Keratinocyte (primary cell): ENCODE measurements around the gene SYVN1. TPM values are rescaled to one million over a fixed set of nuclear protein-coding genes. Genes with fewer than 3 reads are reported as not detected.

Source experiments
- DNase-seq: peaks from one replicate; pipeline ENCODE4 v3.0.0-alpha.2; 2011; ENCODE audit warnings: low read depth, missing footprints, low spot score
- FAIRE-seq: peaks from 2 replicates; lab custom pipeline; 2011; peaks lifted over from hg19 to GRCh38; lab: Jason Lieb, UNC
- H2AFZ ChIP-seq: 2 replicates; pipeline ENCODE4 v1.6.0; 2012; ENCODE audit warnings: low read length, control low read depth, inconsistent platforms; ENCODE audit not compliant: control insufficient read depth
- H3K27ac ChIP-seq: 2 replicates; pipeline ENCODE4 v1.5.1; 2011; ENCODE audit warnings: low read length; ENCODE audit not compliant: control insufficient read depth, insufficient read depth
- H3K27me3 ChIP-seq: 3 replicates; pipeline ENCODE4 v1.6.0; 2011; ENCODE audit warnings: low read length; ENCODE audit not compliant: control insufficient read depth, insufficient read depth; ENCODE audit errors: extremely low read depth
- H3K36me3 ChIP-seq, 2 experiments: 2 replicates in 1 of 2; 3 replicates in 1 of 2; pipeline ENCODE4 v1.5.1; 2011; ENCODE audit warnings: low read length in 2 of 2, mild to moderate bottlenecking in 1 of 2; ENCODE audit not compliant: control insufficient read depth in 2 of 2, insufficient read depth in 2 of 2; ENCODE audit errors: extremely low read depth in 1 of 2
- H3K4me1 ChIP-seq: 3 replicates; pipeline ENCODE4 v1.5.1; 2011; ENCODE audit warnings: low read length; ENCODE audit not compliant: control insufficient read depth, insufficient read depth; ENCODE audit errors: extremely low read depth
- H3K4me2 ChIP-seq: 3 replicates; pipeline ENCODE4 v1.6.0; 2011; ENCODE audit warnings: low read depth, low read length; ENCODE audit not compliant: control insufficient read depth, insufficient read depth; ENCODE audit errors: extremely low read depth
- H3K4me3 ChIP-seq, 3 experiments: fragments of 200-600 bp in 1 of 3; sonication (generic) in 1 of 3; 2 replicates in 2 of 3; 3 replicates in 1 of 3; pipeline ENCODE4 v1.5.1; 2011 to 2016; ENCODE audit warnings: low read length in 3 of 3, mild to moderate bottlenecking in 3 of 3, control low read depth in 2 of 3, inconsistent platforms in 1 of 3, low read depth in 1 of 3, mixed read lengths in 1 of 3, mixed run types in 1 of 3, moderate library complexity in 1 of 3; ENCODE audit not compliant: control insufficient read depth in 2 of 3, insufficient read depth in 2 of 3; ENCODE audit errors: extremely low read depth in 1 of 3
- H3K79me2 ChIP-seq: 2 replicates; pipeline ENCODE4 v1.6.0; 2012; ENCODE audit warnings: low read length; ENCODE audit not compliant: control insufficient read depth, insufficient read depth
- H3K9ac ChIP-seq: 3 replicates; pipeline ENCODE4 v1.6.0; 2011; ENCODE audit warnings: low read length; ENCODE audit not compliant: control insufficient read depth, insufficient read depth; ENCODE audit errors: extremely low read depth
- H3K9me1 ChIP-seq: 3 replicates; pipeline ENCODE4 v1.6.0; 2011; ENCODE audit warnings: low read length; ENCODE audit not compliant: control insufficient read depth, insufficient read depth; ENCODE audit errors: extremely low read depth
- H3K9me3 ChIP-seq: 2 replicates; pipeline ENCODE4 v1.5.1; 2012; ENCODE audit warnings: low read depth, low read length; ENCODE audit not compliant: control insufficient read depth
- H4K20me1 ChIP-seq: 3 replicates; pipeline ENCODE4 v1.6.0; 2011; ENCODE audit warnings: low read length; ENCODE audit not compliant: control insufficient read depth, insufficient read depth; ENCODE audit errors: extremely low read depth
- CTCF ChIP-seq, 3 experiments: IDR thresholded peaks in 1 of 3; conservative IDR thresholded peaks in 1 of 3; optimal IDR thresholded peaks in 1 of 3; 2 replicates in 2 of 3; 3 replicates in 1 of 3; pipeline versions ENCODE3 to v1.5.1; 2011; ENCODE audit warnings: low read length in 3 of 3, mild to moderate bottlenecking in 3 of 3, moderate library complexity in 2 of 3, control low read depth in 1 of 3, inconsistent platforms in 1 of 3; ENCODE audit not compliant: insufficient read depth in 2 of 3; ENCODE audit errors: extremely low read depth in 1 of 3
- EZH2 ChIP-seq: IDR thresholded peaks from one replicate; pipeline ENCODE4 v1.6.1; 2012; ENCODE audit warnings: inconsistent platforms, mild to moderate bottlenecking, low read length, moderate library complexity
- dilution Hi-C: fragments of 300-500 bp; cut with MboI; formaldehyde crosslinking; loops from one replicate; pipeline ENCODE4 v1.7.0; 2020; ENCODE audit warnings: low sequenced_read_pairs; ENCODE audit not compliant: extremely low pct_ligation_motif_present
- polyA plus RNA-seq, 5 experiments: library from polyadenylated mRNA; depleted of rRNA in 3 of 5; stranded (reverse) in 3 of 5; stranded (forward) in 1 of 5; unstranded in 1 of 5; fragments of >200 nt; gene quantifications; 1 replicate in 1 of 5; 2 replicates in 3 of 5; 3 replicates in 1 of 5; pipeline versions ENCODE4 v1.2.1 to v1.2.3, GENCODE V29; 2011 to 2012; ENCODE audit warnings: missing spikeins in 2 of 5, low read depth in 1 of 5, low replicate concordance in 1 of 5

SYVN1 gene
- polyA plus RNA-seq, 1 donor (not counting 4 experiments of a cell fraction or from before 2014, with no cell fraction given) = 10.8 TPM

DNA sequence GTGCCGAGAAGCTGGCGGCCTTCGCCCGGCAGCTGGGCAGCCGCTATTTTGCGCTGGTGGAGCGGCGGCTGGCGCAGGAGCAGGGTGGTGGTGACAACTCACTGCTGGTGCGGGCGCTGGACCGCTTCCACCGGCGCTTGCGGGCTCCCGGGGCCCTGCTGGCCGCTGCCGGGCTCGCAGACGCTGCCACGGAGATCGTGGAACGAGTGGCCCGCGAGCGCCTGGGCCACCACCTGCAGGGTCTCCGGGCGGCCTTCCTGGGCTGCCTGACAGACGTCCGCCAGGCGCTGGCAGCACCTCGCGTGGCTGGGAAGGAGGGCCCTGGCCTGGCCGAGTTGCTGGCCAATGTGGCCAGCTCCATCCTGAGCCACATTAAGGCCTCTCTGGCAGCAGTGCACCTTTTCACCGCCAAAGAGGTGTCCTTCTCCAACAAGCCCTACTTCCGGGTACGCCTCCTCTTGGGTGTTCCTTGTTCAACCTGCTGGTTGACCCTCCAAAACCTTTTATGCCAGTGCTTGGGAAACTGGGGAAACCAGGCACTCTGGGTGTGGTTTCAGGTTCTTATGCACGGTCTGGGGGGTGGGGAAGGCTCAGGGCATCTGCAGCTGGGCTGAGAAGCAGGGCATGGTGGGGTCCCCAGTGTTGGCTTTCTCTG is 25.7 kb downstream of the SYVN1 start:
- Histone ChIP-seq H3K36me3 (peaks cover 9 to 11% of the 10 kb centered on the region in 2 experiments), H3K9me1 (no peaks in the 10 kb centered on the region), H3K27ac (no peak overlapping the region), H3K4me2 (no peak overlapping the region), H3K79me2 (peaks cover 2% of the 10 kb centered on the region), H3K4me3 (no peak overlapping the region), H3K9me3 (no peaks in the 10 kb centered on the region), H3K4me1 (peaks cover 22% of the 10 kb centered on the region), H2AFZ (no peak overlapping the region), H3K27me3 (no peaks in the 10 kb centered on the region), H4K20me1 (no peaks in the 10 kb centered on the region), H3K9ac (no peak overlapping the region)
- DNase-seq (no peak), FAIRE-seq (no peak)
- dilution Hi-C loops = no loop called here
- TF ChIP-seq EZH2 (no peak), CTCF (optimal IDR thresholded peaks at IDR 0.05 in 1 of 3, IDR thresholded peaks at IDR 0.05 in 1 of 3, conservative IDR thresholded peaks at IDR 0.05 in 1 of 3; ENCODE audit: extremely low read depth in 1 of 3, insufficient read depth in 2 of 3, low read length in 3 of 3) (no peak)

DNA sequence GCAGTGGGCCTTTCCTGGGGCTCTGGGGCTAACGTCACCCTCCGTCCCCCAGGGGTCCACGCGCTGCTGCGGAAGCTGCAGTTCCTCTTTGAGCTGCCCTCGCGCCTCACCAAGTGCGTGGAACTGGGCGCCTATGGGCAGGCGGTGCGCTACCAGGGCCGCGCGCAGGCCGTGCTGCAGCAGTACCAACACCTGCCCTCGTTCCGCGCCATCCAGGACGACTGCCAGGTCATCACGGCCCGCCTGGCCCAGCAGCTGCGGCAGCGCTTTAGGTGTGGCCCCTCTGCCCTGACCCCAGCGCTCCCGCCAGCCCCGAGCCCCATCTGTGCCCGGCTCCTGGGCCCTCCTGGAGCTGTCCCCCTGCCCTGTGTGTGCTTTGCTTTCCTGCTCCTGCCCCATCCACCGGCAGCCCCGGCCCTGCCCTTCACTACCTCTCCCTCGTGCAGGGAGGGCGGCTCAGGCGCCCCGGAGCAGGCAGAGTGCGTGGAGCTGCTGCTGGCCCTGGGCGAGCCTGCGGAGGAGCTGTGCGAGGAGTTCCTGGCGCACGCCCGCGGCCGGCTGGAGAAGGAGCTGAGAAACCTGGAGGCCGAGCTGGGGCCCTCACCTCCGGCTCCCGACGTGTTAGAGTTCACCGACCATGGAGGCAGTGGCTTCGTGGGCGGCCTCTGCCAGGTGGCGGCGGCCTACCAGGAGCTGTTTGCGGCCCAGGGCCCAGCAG is 26.4 kb downstream of the SYVN1 start:
- FAIRE-seq (no peak), DNase-seq (no peak)
- Histone ChIP-seq H4K20me1 (no peaks in the 10 kb centered on the region), H3K9ac (no peak overlapping the region), H2AFZ (no peak overlapping the region), H3K4me3 (no peak overlapping the region), H3K9me3 (no peaks in the 10 kb centered on the region), H3K27me3 (no peaks in the 10 kb centered on the region), H3K4me2 (no peak overlapping the region), H3K79me2 (peaks cover 2% of the 10 kb centered on the region), H3K27ac (no peak overlapping the region), H3K9me1 (no peaks in the 10 kb centered on the region), H3K4me1 (peaks cover 15% of the 10 kb centered on the region), H3K36me3 (peaks cover 9 to 14% of the 10 kb centered on the region in 2 experiments)
- dilution Hi-C loops = no loop called here
- TF ChIP-seq EZH2 = no peak
- TF ChIP-seq CTCF (optimal IDR thresholded peaks at IDR 0.05 in 1 of 3, IDR thresholded peaks at IDR 0.05 in 1 of 3, conservative IDR thresholded peaks at IDR 0.05 in 1 of 3; ENCODE audit: extremely low read depth in 1 of 3, insufficient read depth in 2 of 3, low read length in 3 of 3) = no peak
